ENCODE results near the gene IGLL5. TPM values are rescaled to one million over a fixed set of nuclear protein-coding genes. Genes with fewer than 3 reads are reported as not detected.

The IGLL5 gene
- total and polyA plus RNA-seq, 9 of the 15 experiments (the other 6 are each of a cell fraction or from before 2014, with no cell fraction given), result not detected

GRCh38 chr22:22938672-22939587, 51.3 kb downstream of the IGLL5 start:
- Histone ChIP-seq H3K9me1 (ENCODE audit: control insufficient read depth, insufficient read depth, low read length) (peaks cover 13% of the 10 kb centered on the region), H4K20me1 (replicated peaks; ENCODE audit: control insufficient read depth, insufficient read depth, low read length) (peaks cover 55% of the 10 kb centered on the region), H2AFZ (ENCODE audit: low read depth, low read length) (no peak overlapping the region), H3K9me3 (replicated peaks; ENCODE audit: control insufficient read depth, insufficient read depth, low read depth, low read length) (no peaks in the 10 kb centered on the region), H3K9ac (ENCODE audit: insufficient read depth in 1 of 2, low read depth in 2 of 2, low read length in 2 of 2) (no peak overlapping the region), H3K4me2 (ENCODE audit: insufficient read depth, low read length) (no peak overlapping the region), H3K79me2 (ENCODE audit: control insufficient read depth, insufficient read depth, low read length) (no peaks in the 10 kb centered on the region), H3K36me3 (ENCODE audit: control insufficient read depth, insufficient read depth, low read length) (no peaks in the 10 kb centered on the region), H3K4me3 (no peak overlapping the region), H3K4me1 (replicated peaks in 1 of 2; ENCODE audit: control insufficient read depth in 2 of 2, insufficient read depth in 2 of 2, low read length in 2 of 2) (no peaks in the 10 kb centered on the region), H3K27me3 (ENCODE audit: control insufficient read depth in 2 of 2, insufficient read depth in 2 of 2, low read length in 2 of 2) (peaks cover 6 to 24% of the 10 kb centered on the region in 2 experiments; a peak in 3 of 5 replicates), H3K27ac (ENCODE audit: extremely low read depth, low read depth, low read length) (no peak overlapping the region)
- intact Hi-C loops (cut with micrococcal nuclease) (no loop called here), in situ Hi-C loops (cut with MboI) (loop anchor here (25.0 kb wide), 1 partner anchor 1323 kb away; the partner anchor contains the start of gene SPECC1L)
- no peak for FAIRE-seq
- ChIA-PET CTCF (ENCODE audit: low intra/inter-chr PET ratio) (interaction anchor here (0.6 kb wide), 2 partner anchors 84 to 196 kb away, joined by 3 read pairs; no protein-coding TSS in a partner anchor), POLR2A (interaction anchor here (0.6 to 7.7 kb wide), 12 partner anchors 9 to 319 kb away, joined by 3 to 74 read pairs (median 4); no protein-coding TSS in a partner anchor)
- under 1% methylated on average over 8 of the region's 8 CpGs for WGBS (ENCODE audit: insufficient coverage, low coverage, missing lambda C conversion rate)
- DNase-seq (ENCODE audit: extremely low read depth in 1 of 4, low spot score in 3 of 4), result peak in 2 of 4 experiments; percentile 59 to 62
- no peak for ATAC-seq
- no TSS peak for BruUV-seq (replicated peaks)
- TF ChIP-seq NFYB (IDR thresholded peaks at IDR 0.05; ENCODE audit: extremely low read depth, insufficient read length) (no peak), IRF1 (CRISPR knock-in tag; IDR thresholded peaks at IDR 0.05; ENCODE audit: borderline replicate concordance) (no peak), HOMEZ (CRISPR knock-in tag; IDR thresholded peaks at IDR 0.05) (no peak), ZSCAN32 (CRISPR knock-in tag; IDR thresholded peaks at IDR 0.05) (no peak), ZNF184 (CRISPR knock-in tag; IDR thresholded peaks at IDR 0.05) (peak; percentile 6; the same call in 1 of the 2 replicates), ZBTB40 (IDR thresholded peaks at IDR 0.05) (no peak), ZBTB40 (CRISPR knock-in tag; IDR thresholded peaks at IDR 0.05) (peak; percentile 17)

All from K562 (cell line).